Adipose tissue (tissue), 3 donors: ENCODE data around the gene TTC34. TPM values are rescaled to one million over a fixed set of nuclear protein-coding genes. Genes with fewer than 3 reads are reported as not detected.

ENCODE experiments used
- H3K27ac ChIP-seq: one replicate; pipeline ENCODE4 v1.5.1; 2013; ENCODE audit warnings: low read depth, low read length
- WGBS, 3 donors: extraction: QIAGEN DNeasy Blood & Tissue Kit; methylation state at CpG; one replicate each; pipeline ENCODE4 v1.1.7; 2013; 5-methylcytosine and 5-hydroxymethylcytosine counted together
- polyA plus RNA-seq, 3 donors: library from polyadenylated mRNA; stranded (reverse); fragments of 200-250 nt; gene quantifications; one replicate each; pipeline ENCODE4 v1.2.3, GENCODE V29; 2013
- donor health status: healthy with polysubstance abuse.
- donor health status: Bipolar disorder and iron deficiency.
- donor health status: healthy.

The TTC34 gene
- polyA plus RNA-seq, 3 donors: 0.15 to 0.22 (median 0.16) TPM

DNA sequence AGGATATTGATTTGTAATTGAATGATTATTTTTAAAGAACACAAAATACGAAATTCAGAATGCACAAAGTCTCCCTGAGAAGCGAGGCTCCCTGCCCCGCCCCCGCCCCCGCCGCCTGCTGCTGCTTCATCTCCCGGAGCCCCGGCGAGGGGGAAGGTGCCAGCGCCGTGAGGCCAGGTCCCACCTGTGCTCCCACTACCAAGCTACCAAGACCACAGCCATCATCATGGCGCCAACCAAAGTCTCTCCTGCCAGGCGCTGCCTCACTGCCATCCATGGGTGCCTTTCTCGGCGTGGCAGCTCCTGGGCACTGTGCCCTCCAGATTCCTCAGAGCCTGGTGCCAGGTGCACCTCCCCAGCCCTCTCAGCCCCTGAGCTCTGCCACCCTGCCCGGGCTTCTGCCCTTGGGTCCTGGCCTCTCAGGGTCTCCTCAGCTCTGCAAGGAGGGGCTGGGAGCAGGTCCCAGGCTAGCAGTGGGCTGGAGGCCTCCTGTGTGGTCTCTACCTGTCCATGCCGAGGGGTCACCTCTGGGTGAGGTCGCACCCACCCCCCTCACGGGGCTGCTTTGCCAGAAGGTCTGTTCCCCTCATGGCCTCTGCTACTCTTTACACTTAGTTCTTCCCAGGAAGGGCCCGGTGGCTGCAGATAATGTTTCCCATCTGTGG is 29.4 kb upstream of the TTC34 start:
- 74 to 87% (median 86%) methylated on average over 17 to 20 of the region's 20 CpGs for WGBS, 3 donors
- H3K27ac ChIP-seq: no peak overlapping the region

DNA sequence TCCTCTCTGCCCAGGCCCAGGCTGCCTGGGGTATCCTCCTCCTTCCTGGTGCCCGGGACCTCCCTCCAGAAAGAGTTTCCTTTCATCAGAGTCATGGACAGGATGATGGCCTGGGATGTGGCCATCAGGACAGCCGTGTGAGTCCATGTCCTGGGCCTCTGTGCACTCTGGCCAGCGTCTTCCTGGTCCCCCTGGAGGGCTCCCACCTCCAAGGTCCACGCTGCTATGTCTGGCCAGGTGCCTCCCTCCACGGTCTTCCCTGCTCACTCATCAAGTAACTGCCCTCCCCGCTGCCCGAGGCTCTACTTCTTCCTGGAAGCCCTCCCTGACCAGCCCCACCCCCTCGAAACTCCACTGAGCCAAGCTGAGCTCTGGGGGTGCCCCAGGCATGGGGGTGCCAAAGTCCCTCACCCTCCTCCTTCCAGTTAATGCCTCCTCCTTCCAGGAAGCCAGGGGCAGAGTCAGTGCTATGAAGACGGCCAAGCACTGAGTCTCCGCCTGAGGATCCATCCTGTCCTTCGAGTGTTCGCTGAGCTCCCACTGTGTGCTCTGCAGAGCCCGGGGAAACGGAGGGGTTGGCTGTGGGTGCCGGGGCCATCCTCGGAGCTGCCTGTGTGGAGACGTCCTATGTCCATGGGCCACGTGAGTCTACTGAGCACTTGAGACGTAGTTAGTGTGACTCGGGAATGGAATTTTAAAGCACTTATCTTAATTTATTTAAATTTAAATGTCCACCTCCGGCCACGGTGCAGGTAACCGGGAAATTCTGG is 28.5 kb upstream of the TTC34 start:
- H3K27ac ChIP-seq: no peak overlapping the region
- WGBS, 3 donors: 74 to 79% (median 75%) methylated on average over 23 of the region's 23 CpGs

DNA sequence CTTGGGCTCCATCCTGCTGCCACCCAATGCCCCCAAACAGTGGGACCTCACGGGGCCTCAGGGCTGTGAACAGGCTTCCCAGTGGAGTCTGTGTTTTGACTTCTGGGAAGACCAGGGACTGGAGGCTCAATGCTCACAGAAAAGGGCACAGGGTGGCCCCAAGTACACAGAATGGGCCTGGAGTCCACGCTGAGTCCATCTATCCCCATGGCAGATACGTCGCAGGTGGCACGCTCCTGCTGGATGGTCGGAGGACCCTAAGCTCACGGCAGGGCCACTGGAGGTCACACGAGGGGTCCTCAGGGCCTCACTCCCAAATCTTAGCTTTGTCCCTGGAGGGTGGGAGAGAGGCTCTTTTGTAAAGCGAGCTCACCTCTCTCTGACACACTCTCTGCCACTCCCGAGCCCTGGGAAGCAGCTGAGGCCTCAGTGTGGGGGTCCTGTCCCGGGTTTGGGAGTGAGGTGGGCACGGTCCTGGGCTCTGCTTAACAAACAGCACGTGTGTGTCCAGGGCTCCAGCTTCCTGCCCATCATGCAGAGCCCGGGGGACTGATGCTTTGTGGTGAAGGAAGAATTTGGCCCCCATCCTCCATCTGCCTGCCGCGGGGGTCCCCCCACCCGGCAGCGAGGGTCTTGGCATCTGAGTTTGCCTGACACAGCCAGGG is 27.2 kb upstream of the TTC34 start:
- 78 to 88% (median 84%) methylated on average over 18 of the region's 18 CpGs for WGBS, 3 donors
- H3K27ac ChIP-seq: no peak overlapping the region

DNA sequence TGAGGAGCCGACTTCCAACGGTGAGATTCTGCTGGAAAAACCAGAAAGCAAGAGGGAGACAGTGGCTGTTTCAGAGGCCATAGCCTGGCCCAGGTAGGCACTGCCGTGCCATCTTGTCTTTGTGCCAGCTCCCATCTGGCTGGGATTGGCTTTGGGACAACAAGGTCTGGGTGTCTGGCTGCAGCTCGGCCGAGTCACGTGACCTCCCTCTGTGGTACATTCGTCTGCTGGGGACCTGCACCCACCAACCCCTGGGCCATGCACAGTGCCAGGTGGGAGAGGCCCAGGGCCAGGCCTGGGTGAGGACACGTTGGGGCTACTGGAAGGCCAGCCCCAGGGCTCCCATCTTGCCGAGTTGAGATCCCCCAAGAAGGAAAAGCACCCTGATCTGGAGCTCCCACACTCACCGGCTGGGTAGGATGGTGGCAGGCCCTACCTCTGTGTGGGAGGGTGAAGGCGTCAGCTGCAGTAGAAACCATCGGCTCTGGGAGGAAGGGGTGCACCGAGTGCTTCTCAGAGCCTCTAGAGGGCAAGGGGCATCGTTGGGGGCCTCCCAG is 25.3 kb upstream of the TTC34 start:
- no peak overlapping the region for H3K27ac ChIP-seq
- 75 to 86% (median 84%) methylated on average over 14 of the region's 14 CpGs for WGBS, 3 donors

DNA sequence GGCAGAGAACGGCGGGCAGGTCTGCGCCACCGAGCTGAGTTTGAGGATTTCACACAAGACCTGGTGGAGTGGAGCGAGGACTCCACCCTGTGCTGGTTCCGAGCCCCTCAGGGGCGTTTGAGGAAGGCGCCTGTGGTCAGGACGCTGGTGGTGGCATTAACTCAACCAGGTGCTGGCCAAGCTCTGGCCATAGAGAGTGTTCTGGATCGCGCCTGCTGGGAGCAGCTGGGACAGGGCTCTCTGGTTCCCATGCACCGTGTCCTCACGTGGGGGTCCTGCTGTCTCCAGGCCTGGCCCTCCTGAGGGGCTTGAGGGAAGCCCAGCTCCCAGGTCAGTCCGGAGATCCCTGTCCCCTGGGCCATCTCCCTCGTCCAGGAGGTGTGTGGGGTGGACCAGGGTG is 24.8 kb upstream of the TTC34 start:
- no peak overlapping the region for H3K27ac ChIP-seq
- 82 to 90% (median 83%) methylated on average over 15 of the region's 15 CpGs for WGBS, 3 donors

DNA sequence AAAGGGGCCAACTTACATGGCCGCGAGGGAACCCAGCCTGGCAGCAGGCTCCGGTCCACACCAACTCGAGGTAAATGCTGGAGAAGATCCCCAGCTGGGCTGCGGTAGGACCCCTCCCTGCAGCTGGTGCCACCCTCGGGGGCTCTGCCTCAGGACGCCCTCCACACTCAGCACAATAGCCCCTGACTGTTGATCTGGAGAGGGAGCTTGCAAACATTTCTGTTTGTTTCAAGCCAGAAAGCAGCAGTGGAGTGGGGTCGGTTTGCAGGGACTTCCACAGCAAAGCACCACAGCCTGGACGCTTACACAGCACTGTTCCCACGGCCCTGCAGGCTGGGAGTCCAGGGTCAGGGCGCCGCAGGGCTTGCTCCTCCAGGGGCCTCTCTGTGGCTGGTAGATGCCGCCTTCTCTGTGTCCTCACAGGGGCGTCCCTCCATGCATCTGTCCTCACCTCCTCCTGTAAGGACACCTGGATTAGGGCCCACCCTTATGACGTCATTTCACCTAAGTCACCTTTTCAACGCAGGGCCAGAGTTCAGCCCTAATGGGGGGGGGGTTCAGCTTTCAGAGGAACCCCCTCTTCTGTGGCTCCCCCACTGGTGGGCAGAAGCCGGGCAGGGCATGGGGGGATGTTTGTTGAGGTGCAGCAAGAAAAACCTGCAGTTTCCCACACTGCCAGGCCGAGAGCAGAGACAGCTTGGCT is 24.1 kb upstream of the TTC34 start:
- H3K27ac ChIP-seq: no peak overlapping the region
- WGBS, 3 donors: 65 to 82% (median 78%) methylated on average over 18 of the region's 18 CpGs

DNA sequence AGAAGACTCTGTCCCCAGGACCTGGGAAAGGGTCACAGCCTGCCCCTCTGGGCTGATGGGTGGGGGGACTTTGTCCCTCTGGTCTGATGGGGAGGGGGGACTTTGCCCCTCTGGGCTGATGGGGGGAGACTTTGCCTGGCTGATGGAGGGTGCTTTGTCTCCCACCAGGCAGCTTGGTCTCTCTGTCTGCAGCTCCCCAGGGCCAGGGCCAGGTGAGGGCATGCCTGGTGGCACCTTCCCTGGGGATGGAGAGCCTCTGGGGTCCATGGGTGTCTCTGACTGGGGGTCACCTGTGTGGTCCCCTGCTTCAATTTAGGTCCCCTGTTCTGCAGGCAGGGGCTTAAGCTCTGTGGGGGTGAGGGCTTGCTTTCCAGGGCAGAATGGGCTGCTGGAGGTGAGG is 23.5 kb upstream of the TTC34 start:
- H3K27ac ChIP-seq: no peak overlapping the region

DNA sequence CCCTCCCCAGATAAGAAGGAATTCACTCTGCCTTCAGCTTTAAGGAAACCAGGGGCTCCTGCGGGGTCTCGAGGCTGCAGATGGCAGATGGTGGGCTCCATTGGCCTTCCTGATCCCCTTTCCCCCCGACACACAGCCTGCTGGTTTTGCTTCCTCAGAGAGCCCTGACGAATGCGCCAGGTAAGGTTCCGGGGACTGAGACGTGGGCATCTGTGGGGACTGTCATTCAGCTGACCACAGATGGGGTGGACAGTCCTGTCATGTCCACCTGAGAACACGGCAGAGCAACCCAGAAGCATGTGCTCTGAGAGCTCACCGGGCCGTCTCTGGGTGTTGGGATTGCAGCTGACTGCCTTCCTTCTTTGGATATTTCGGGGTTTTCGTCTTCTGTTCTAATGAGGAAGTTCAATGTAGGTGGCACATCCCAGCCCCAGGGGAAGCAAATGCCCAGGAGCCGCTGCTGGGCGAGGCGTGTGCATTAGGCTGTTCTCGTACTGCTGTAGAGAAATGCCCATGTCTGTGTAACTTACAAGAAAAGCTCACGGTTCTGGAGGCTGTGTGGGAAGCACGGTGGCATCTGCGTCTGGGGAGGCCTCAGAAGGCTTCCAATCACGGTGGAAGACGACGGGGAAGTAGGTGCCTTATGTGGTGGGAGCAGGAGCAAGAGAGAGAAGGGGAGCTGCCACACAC is 22.6 kb upstream of the TTC34 start:
- 52 to 78% (median 58%) methylated on average over 22 of the region's 22 CpGs for WGBS, 3 donors
- H3K27ac ChIP-seq: no peak overlapping the region

DNA sequence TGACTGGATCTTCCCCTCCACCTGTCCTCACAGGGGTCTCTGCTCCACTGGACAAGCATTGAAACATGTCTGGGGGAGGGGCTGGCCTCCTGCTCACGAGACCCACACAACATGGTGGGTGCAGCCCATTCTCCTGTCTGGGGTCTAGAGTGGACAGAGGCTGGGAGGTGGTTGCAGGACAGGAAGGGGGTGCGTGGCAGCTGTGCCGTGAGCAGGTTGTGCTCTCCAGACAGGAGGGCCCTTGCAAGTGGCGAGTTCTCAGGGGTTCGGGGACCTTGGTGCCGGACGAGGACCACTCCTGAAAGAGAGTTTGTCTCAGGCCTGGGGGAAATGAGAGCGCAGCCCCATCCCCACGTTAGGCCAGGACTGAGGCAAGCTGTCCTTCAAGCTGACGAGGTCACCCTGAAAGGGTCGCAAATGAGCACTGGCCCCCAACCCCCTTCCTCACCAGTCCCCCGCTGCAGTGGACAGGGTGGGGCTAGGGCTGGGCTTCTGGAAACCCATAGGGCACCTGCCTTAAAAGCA is 21.2 kb upstream of the TTC34 start:
- no peak overlapping the region for H3K27ac ChIP-seq
- 85 to 89% (median 87%) methylated on average over 11 to 12 of the region's 12 CpGs for WGBS, 3 donors

DNA sequence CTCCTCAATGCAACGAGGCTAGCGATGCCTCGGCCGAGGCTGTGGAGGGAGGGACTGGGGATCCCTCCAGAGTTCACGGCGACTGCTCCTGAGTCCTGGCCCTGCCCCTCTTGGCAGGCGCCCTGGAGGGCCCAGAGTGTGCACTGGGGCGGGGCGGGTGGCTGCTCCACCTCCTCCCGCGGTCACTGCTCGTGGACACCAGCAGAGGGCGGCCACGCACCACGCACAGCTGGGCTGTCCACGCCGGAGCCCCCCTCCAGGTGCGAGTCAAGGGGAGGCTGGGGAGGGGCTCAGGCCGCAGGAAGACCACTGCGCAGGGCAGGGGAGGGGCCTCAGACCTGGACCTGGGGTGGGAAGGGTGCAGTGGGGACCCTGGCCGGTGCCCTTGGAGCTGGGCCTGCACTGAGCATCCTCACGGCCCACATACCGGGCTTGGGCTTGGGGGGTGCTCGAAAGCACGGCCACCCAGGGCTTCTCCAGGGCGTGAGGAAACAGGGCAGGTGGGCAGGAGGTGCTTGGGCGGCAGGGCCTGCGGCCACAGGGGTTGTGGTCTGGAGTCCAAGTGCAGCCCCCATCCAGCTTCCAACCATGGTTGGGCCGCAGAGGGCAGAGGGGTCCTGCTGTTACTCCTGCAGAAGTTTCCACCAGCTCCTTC is 20.6 kb upstream of the TTC34 start:
- 15 to 25% (median 25%) methylated on average over 28 to 29 of the region's 29 CpGs for WGBS, 3 donors
- H3K27ac ChIP-seq: no peak overlapping the region

DNA sequence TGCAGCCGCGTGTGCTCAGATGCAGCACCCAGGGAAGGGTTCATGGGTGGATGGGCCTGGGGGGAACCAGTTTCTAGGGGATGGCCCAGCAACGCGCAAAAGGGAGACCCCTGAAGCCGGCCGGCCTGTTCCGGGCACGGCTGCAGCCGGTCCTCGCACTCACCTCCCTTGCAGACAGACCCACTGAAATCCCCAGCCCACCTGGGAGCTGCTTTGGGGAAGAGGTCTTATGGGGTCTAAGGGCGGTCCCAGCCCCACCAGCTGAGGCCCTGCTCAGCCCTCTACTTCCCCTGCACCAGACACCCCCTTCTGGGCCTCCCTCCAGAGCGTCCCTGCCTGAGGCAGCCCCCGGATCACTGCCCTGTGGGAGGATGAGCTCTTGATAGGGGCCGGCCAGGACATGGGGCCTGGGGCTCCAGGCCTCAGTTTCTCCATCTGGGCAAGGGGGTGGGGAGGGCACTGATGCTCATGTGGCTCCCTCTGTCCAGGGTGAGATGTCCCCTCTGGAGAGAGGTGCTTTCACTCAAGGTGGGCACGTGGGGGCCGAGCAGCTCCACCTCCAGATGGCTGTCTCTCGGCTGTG is 20.0 kb upstream of the TTC34 start:
- no peak overlapping the region for H3K27ac ChIP-seq
- 69 to 77% (median 74%) methylated on average over 17 of the region's 17 CpGs for WGBS, 3 donors

DNA sequence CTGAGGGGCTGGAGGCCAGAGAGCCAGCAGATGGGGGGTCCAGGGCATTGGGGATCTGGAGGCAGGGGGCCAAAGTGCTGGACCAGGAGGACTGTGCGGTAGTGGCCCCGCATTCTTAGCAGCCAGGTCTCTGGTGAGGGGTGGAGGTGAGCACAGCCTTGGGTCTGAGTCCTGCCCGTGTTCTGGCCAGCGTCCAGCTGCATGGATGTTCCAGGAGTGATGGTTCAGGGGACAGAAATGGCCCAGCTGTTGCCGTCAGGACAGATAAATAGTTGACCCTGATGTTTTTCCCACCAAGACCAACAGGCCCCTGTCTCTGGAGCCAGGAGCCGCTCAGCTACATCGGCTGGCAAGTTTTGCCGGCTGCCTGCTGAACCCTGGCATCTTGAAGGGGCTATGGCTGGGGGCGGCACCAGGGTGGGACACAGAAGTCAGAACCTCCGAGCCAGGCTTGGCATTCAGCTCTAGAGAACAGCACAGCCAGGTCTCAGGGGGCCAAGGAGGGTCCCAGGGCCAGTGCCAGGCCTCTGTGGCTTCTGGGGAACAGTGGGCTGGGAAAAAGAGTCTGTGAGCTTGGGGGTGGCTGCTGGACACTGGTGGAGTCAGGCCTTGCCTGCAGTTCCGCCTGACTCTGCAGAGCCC is 19.4 kb upstream of the TTC34 start:
- 69 to 72% (median 71%) methylated on average over 10 to 11 of the region's 11 CpGs for WGBS, 3 donors
- H3K27ac ChIP-seq: no peak overlapping the region

DNA sequence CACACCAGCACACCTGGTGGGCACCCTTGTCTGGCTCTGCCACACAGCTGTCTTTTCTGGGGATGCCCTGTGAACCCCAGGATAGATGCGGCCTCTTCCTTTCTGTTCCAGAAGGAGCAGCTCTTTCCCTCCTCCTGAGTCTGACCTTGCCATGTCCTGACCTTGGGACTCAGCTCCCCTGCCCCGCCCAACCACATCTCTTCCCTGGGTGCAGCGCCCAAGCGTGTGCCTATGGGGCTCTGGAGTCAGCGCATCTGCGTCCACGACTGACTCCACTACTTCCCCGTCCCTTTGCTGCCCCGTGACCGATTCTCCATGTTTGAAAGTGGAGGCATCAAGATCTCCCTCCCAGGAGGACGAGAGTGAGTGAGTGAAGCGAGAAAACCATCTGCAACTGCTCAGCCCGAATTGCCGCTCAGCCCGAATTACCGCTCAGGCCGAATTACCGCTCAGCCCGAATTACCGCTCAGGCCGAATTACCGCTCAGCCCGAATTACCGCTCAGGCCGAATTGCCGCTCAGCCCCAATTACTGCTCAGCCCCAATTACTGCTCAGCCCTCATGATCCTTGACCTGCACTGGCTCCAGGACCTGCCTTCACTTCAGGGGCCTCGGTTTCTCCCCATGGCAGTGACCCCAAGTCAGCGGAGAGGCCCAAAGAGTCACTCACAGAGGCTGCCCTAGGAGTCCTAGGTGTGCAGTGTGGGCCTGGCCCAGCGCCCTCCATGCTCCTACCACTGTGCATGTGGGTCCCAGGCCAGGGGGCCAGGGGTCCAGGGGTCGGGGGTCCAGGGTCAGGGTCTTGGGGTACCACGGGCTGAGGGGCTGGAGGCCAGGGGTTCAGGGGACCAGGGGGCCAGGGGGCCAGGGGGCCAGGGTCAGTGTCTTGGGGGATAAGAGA is 18.6 kb upstream of the TTC34 start:
- H3K27ac ChIP-seq: no peak overlapping the region
- WGBS, 3 donors: 90 to 94% (median 91%) methylated on average over 30 to 31 of the region's 31 CpGs

DNA sequence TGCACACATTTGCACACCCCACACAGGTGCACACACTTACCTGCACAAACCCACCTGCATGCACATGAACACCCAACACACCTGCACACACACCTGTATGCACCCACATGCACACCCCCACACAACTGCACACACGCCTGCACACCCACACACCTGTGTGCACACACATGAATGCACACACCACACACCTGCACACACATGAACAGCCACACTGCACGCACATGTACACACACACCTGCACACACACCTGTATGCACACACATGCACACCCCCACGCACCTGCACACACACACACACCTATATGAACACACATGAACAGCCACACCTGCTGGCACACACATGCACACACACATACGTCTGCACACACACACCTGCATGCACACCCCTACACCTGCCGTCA is 17.9 kb upstream of the TTC34 start:
- WGBS, 3 donors: 90 to 94% (median 91%) methylated on average over 5 of the region's 5 CpGs
- no peak overlapping the region for H3K27ac ChIP-seq

DNA sequence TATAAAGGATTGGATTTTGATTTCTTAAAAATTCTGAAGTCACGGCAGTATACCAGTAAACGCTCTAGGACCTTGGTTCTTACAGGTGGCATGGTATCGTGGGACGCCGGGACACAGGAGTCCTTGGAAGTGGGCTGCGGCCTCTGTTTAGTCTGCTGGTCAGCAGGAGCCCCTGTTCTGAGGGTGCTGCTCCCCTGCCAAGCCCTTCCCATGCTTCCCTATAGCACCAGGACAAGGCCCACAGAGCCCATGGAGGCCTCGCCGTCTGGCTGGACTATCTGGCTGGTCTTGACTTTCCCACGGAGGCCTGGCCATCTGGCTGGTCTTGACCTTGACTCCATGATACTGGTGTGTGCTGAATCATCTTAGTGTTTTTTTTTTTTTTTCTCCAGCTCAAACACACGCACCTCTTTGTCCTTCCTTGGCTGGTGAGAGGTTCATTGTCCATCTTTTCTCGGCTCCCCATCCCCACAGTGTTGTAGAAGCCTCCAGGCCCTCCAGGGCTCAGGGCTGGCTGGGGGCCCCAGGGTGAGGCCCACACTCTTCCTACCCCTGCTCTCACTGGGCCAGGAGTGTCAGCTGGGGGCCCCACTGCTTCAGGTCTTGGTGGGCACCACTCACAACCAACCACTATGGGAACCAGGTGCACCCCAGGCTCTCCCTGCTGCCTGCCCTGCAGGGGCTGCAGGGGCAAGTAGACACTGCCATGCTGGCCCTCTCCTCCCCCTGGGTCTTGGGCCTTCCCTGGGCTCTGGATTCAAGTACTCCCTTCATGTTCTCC is 16.5 kb upstream of the TTC34 start:
- WGBS, 3 donors: 74 to 85% (median 85%) methylated on average over 11 of the region's 11 CpGs
- no peak overlapping the region for H3K27ac ChIP-seq
